ENCODE measurements around the gene LAMB1. TPM values are rescaled to one million over a fixed set of nuclear protein-coding genes. Genes with fewer than 3 reads are reported as not detected.

The LAMB1 gene
- total RNA-seq, 4 donors from 2014 or later, result 76.7 to 216 (median 84.6) TPM

DNA sequence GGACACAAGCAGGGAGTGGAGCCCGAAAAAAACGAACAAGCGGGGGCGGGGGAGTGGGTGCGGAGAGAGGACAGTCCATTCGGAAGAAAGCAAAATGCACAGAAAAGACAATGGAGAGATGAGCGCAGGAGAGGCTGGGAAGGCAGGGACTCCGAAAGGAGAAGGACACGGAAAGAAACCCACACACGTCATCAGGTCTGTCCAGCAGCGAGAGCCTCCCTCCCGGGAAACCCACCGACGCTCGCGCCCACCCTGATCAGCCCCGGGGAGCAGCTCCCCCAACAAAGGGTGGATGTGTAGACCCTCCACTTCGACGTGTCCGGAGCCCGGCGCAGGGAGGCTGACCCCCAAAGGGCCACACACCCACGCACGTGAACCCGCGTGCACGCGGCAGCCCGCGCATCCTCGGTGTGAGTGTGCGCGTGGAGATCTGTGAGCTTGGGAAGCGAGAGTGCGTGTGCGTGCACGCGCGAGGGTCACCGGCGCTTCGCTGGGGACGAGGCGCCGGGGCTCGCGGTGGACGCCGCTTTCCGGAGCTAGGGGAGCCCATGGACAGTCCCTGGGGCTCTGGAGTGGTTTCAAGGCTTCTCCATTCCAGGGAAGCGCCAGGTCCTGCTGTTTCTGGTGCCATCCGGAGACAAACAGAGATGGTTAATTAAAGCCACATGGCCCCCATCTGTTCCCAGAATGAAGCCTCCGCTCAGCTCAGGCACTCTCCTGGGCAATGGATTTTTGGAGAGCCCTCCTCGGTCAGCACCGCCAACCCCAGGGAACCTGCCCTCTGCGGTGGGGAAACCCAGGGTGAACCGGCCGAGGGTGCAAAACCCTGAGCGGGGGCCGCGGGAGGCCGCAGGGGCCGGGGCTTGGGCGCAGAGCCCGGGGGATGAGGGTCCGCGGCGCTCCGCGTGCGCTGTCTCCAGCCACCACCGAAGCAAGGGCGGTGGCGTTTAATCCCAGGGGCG lies 916 bp downstream of the LAMB1 start:
- TF ChIP-seq, protein P1, sequence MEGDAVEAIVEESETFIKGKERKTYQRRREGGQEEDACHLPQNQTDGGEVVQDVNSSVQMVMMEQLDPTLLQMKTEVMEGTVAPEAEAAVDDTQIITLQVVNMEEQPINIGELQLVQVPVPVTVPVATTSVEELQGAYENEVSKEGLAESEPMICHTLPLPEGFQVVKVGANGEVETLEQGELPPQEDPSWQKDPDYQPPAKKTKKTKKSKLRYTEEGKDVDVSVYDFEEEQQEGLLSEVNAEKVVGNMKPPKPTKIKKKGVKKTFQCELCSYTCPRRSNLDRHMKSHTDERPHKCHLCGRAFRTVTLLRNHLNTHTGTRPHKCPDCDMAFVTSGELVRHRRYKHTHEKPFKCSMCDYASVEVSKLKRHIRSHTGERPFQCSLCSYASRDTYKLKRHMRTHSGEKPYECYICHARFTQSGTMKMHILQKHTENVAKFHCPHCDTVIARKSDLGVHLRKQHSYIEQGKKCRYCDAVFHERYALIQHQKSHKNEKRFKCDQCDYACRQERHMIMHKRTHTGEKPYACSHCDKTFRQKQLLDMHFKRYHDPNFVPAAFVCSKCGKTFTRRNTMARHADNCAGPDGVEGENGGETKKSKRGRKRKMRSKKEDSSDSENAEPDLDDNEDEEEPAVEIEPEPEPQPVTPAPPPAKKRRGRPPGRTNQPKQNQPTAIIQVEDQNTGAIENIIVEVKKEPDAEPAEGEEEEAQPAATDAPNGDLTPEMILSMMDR (IDR thresholded peaks at IDR 0.05), result no peak
- no peak for TF ChIP-seq EP300 (IDR thresholded peaks at IDR 0.05)
- no peak for TF ChIP-seq POLR2AphosphoS5 (IDR thresholded peaks at IDR 0.05)
- TF ChIP-seq POLR2A (IDR thresholded peaks at IDR 0.05), result no peak
- Histone ChIP-seq H3K4me1 (peaks cover 39% of the 10 kb centered on the region), H3K36me3 (peaks cover 8% of the 10 kb centered on the region), H3K27me3 (peaks cover 9% of the 10 kb centered on the region), H3K27ac (peak overlapping the region; percentile 61), H3K9me3 (no peaks in the 10 kb centered on the region), H3K4me3 (peak overlapping the region; percentile 83)
- no peak for DNase-seq (ENCODE audit: low spot score in 2 of 2)
- WGBS, result under 1% methylated on average over 23 of the region's 75 CpGs

DNA sequence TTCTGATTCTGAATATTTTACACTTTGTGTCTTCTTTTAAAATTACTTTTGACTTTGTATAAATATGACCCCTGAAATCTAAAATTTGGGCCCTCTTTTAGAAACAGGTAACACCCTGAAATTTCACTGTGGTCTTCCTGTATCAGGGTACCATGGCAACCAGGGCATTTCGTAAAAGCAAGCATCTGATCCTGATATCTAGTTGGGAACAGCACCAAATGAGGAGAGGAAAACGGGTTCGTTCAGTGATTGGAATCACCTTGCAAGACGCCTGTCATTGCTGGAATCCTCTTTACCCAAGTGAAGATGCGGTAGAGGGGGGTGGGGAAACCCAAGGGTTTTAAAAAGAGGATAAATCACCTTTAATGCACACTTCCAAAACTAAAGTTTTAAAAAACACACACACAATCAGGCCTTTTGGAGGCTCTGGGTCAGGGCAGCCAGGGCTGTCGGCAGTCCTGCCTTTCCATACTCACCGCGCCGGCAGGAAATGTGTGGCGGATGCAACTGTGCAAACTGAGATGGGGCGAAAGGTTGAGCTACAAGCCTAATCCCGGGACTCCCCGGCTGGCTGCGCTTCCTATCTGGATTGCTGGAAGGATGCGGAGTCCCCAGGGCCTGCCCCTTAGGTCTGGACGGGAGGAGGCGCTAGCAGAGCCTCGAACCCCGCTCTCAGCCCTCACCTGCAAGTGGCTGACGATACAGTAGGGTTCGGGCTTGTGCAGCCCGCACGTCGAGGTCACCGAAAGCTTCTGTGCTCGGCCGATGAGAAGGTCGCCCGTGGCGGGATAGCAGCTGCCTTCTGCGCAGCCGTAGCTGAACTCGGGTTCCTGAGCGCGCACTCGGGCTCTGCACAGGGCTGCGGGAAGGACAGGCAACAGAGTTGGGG lies 1.8 kb downstream of the LAMB1 start:
- no peak for TF ChIP-seq POLR2AphosphoS5 (IDR thresholded peaks at IDR 0.05)
- TF ChIP-seq, protein P1 (IDR thresholded peaks at IDR 0.05), result no peak
- TF ChIP-seq EP300 (IDR thresholded peaks at IDR 0.05), result no peak
- no peak for TF ChIP-seq POLR2A (IDR thresholded peaks at IDR 0.05)
- H3K4me1 ChIP-seq, result peaks cover 41% of the 10 kb centered on the region
- peak in 1 of 2 donors; percentile 72 for DNase-seq (ENCODE audit: low spot score in 2 of 2)
- H3K27ac ChIP-seq, result peak overlapping the region; percentile 61
- WGBS, result 21% methylated on average over 29 of the region's 37 CpGs
- H3K27me3 ChIP-seq, result peaks cover 6% of the 10 kb centered on the region
- peak overlapping the region; percentile 83 for H3K4me3 ChIP-seq
- peaks cover 11% of the 10 kb centered on the region for H3K36me3 ChIP-seq
- H3K9me3 ChIP-seq, result no peaks in the 10 kb centered on the region

DNA sequence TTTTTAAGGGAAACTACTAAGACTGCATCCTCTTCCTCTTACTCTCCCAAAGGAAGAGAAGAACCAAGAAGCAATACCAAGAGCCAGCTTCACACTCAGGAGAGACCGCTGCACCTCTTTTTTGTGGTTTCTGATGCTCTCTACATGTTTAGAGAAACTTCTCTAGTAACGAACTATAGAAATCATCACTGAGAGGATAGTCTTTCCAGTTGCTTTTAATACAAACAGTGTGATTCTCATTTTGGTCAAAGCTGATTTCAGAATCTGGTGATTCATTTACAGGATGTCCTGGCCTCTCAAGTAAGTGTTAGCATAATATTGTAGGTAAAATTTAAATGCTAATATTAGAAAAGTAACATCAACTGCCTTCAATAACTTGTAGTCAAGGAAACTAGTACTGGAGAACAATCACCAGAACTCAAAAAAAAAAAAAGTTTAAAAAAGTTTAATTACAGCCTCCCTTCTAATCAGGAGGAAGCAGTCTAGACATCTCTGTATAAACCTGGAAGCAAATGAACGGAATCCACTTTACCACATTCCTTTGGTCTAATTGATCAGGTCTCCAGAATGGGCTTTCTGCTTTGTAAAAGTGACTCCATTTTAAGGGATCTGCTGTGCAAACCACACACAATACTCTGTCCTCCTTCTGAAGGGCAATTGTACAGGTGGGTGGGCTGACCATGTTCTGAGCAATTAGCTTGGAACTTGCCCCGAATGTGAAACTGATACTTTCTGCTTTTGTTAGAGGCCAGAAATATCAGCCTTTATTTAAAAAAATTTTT lies 3.0 kb downstream of the LAMB1 start:
- Histone ChIP-seq H3K36me3 (peaks cover 11% of the 10 kb centered on the region), H3K4me3 (no peak overlapping the region), H3K9me3 (no peaks in the 10 kb centered on the region), H3K27me3 (peaks cover 6% of the 10 kb centered on the region), H3K4me1 (peaks cover 50% of the 10 kb centered on the region), H3K27ac (no peak overlapping the region)
- no peak for DNase-seq (ENCODE audit: low spot score in 2 of 2)
- 79% methylated on average over 4 of the region's 4 CpGs for WGBS
- TF ChIP-seq, protein P1 (IDR thresholded peaks at IDR 0.05), result no peak
- TF ChIP-seq POLR2A (IDR thresholded peaks at IDR 0.05) (no peak), EP300 (IDR thresholded peaks at IDR 0.05) (no peak)

DNA sequence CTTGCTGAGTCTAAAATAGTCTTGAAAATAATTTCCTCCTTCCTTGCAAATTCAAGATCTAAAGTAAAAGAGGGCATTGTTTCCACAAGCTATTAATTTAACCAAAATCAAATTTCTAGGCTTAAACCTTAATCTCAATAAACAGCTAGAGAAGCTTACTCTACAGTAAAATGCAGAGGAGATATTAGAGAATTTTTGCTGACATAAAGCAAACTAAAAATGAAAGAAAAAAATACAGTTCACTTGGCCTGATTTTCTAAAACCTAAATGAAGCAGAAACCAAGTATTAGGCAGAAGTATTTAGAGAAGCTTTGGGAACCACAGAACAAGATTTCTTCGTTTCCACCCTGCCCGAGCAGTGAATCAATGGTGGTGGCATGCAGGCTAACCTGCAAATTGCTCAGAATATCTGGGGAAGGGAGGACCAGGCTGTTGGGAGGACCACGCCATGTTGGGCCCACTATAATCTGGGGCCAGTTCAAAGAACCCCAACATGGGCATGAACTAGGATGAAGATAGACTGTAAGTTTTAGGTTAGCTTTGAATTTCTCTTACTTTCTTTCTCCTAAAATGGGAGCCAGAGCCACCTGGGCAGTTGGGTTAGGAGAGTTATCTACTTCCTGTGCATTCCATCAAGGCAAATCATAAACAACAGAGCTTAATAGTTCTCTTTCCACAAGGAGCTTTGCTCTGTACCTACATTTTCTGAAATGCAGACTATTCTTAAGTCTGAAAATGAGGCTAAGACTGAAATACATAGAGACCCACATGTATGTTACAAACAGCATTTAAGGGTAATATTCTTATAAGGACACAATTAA lies 4.1 kb downstream of the LAMB1 start:
- Histone ChIP-seq H3K4me3 (no peak overlapping the region), H3K36me3 (peaks cover 15% of the 10 kb centered on the region), H3K27me3 (peaks cover 6% of the 10 kb centered on the region), H3K27ac (no peak overlapping the region), H3K4me1 (peaks cover 47% of the 10 kb centered on the region), H3K9me3 (no peaks in the 10 kb centered on the region)
- WGBS, result 77% methylated on average over 3 of the region's 3 CpGs
- TF ChIP-seq POLR2A (IDR thresholded peaks at IDR 0.05) (no peak), EP300 (IDR thresholded peaks at IDR 0.05) (no peak), POLR2AphosphoS5 (IDR thresholded peaks at IDR 0.05) (no peak)
- TF ChIP-seq, protein P1 (IDR thresholded peaks at IDR 0.05), result no peak
- no peak for DNase-seq (ENCODE audit: low spot score in 2 of 2)

All from suprapubic skin (tissue), 4 donors.